Esophagus squamous epithelium (tissue), 5 donors: ENCODE data around the gene KIF5C. TPM values are rescaled to one million over a fixed set of nuclear protein-coding genes. Genes with fewer than 3 reads are reported as not detected.
A peak's percentile ranks its signal among the peaks of the same experiment; 100 is the strongest.

Experiments used
- DNase-seq: peaks from one replicate; lab custom pipeline; 2025; lab: John Stamatoyannopoulos, UW
- H3K27ac ChIP-seq, 4 donors: fragments of 200-600 bp; sonication (generic); one replicate each; pipeline ENCODE4 v1.5.1; 2016 to 2019; ENCODE audit warnings: mild to moderate bottlenecking in 1 of 4
- H3K27me3 ChIP-seq, 4 donors: fragments of 200-600 bp; sonication (generic); 1 replicate in 3 of 4; 2 replicates in 1 of 4; pipeline versions ENCODE4 v1.5.1 to v1.6.0; 2017 to 2021; ENCODE audit warnings: antibody characterized with exemption in 1 of 4
- H3K36me3 ChIP-seq, 3 donors: fragments of 200-600 bp; sonication (generic); one replicate each; pipeline ENCODE4 v1.5.1; 2016 to 2019
- H3K4me1 ChIP-seq, 3 donors: fragments of 200-600 bp; sonication (generic); one replicate each; pipeline ENCODE4 v1.5.1; 2017 to 2019
- H3K4me3 ChIP-seq, 4 donors: fragments of 200-600 bp; sonication (generic); 1 replicate in 3 of 4; 2 replicates in 1 of 4; pipeline ENCODE4 v1.5.1; 2016 to 2019; ENCODE audit warnings: mild to moderate bottlenecking in 2 of 4, moderate library complexity in 1 of 4
- H3K9me3 ChIP-seq, 3 donors: fragments of 200-600 bp; sonication (generic); one replicate each; pipeline ENCODE4 v1.5.1; 2016 to 2019
- CTCF ChIP-seq, 6 experiments: fragments of 450-650 bp in 4 of 6; fragments of 200-600 bp in 2 of 6; sonication (generic) in 2 of 6; IDR thresholded peaks; one replicate each; pipeline ENCODE4 v1.5.1; 2016 to 2019; ENCODE audit warnings: antibody characterized with exemption in 6 of 6, mild to moderate bottlenecking in 4 of 6, moderate library complexity in 4 of 6
- POLR2A ChIP-seq, 4 donors: fragments of 450-650 bp; IDR thresholded peaks; one replicate each; pipeline ENCODE4 v1.6.1; 2017; ENCODE audit warnings: antibody characterized with exemption in 4 of 4, mild to moderate bottlenecking in 4 of 4, moderate library complexity in 3 of 4
- WGBS, 2 donors: methylation state at CpG; one replicate each; pipeline ENCODE4 v1.1.5; 2018; 5-methylcytosine and 5-hydroxymethylcytosine counted together
- intact Hi-C: fragments of 100-400 bp; cut with DNase I; formaldehyde crosslinking; loops from one replicate; pipeline ENCODE4 v1.15.0; 2022
- total RNA-seq, 4 donors: library from RNA; depleted of rRNA; stranded (reverse); fragments of >200 nt; gene quantifications; one replicate each; pipeline ENCODE4 v1.1.0, GENCODE V29; 2016
- donor health status: DM: yes; HTN: yes; CAD: no.

KIF5C gene
- total RNA-seq, 4 donors from 2014 or later = 0.09 to 2.3 (median 0.41) TPM; not detected in 1

GRCh38 chr2:148885988-148886387 is 11.0 kb downstream of the KIF5C start:
- Histone ChIP-seq H3K27me3 (peaks cover 0 to 65% (median 3%) of the 10 kb centered on the region in 4 donors), H3K9me3 (peaks cover 0 to 3% (median 0%) of the 10 kb centered on the region in 3 donors), H3K4me1 (peaks cover 0 to 16% (median 5%) of the 10 kb centered on the region in 3 donors), H3K36me3 (no peaks in the 10 kb centered on the region), H3K4me3 (no peak overlapping the region), H3K27ac (no peak overlapping the region)
- intact Hi-C loops = no loop called here
- DNase-seq = no peak
- 60 to 62% methylated on average over 1 to 3 of the region's 3 CpGs for WGBS, 2 donors
- no peak for TF ChIP-seq POLR2A (IDR thresholded peaks at IDR 0.05)
- TF ChIP-seq CTCF (IDR thresholded peaks at IDR 0.05) = no peak

GRCh38 chr2:148887350-148888002 is 12.4 kb downstream of the KIF5C start:
- intact Hi-C loops = no loop called here
- 8 to 19% methylated on average over 13 to 14 of the region's 19 CpGs for WGBS, 2 donors
- Histone ChIP-seq H3K27me3 (peaks cover 0 to 76% (median 3%) of the 10 kb centered on the region in 4 donors), H3K4me1 (peaks cover 0 to 16% (median 5%) of the 10 kb centered on the region in 3 donors), H3K4me3 (peak overlapping the region in 3 of 4 donors; percentile 30 to 63 (median 38)), H3K27ac (no peak overlapping the region), H3K36me3 (no peaks in the 10 kb centered on the region), H3K9me3 (no peaks in the 10 kb centered on the region)
- TF ChIP-seq POLR2A (IDR thresholded peaks at IDR 0.05) (no peak), CTCF (IDR thresholded peaks at IDR 0.05) (no peak)
- no peak for DNase-seq

- WGBS, 2 donors = 0 to 9% methylated on average over 5 to 31 of the region's 34 CpGs
Observed at GRCh38 chr2:148888003-148888501, 13.0 kb downstream of the KIF5C start.

GRCh38 chr2:148888986-148889385 is 14.0 kb downstream of the KIF5C start:
- no peak overlapping the region for H3K27ac ChIP-seq
- no peak overlapping the region for H3K4me3 ChIP-seq
- no peaks in the 10 kb centered on the region for H3K36me3 ChIP-seq
- intact Hi-C loops = no loop called here
- no peak for DNase-seq
- peaks cover 0 to 4% (median 0%) of the 10 kb centered on the region in 3 donors for H3K9me3 ChIP-seq
- peaks cover 0 to 77% (median 3%) of the 10 kb centered on the region in 4 donors for H3K27me3 ChIP-seq
- H3K4me1 ChIP-seq = peaks cover 0 to 16% (median 5%) of the 10 kb centered on the region in 3 donors
- TF ChIP-seq POLR2A (IDR thresholded peaks at IDR 0.05) = no peak
- no peak for TF ChIP-seq CTCF (IDR thresholded peaks at IDR 0.05)

More at GRCh38 chr2:148888003-148888501, 13.0 kb downstream of the KIF5C start:
- peaks cover 0 to 77% (median 3%) of the 10 kb centered on the region in 4 donors for H3K27me3 ChIP-seq
- no peak for DNase-seq
- peaks cover 0 to 2% (median 0%) of the 10 kb centered on the region in 3 donors for H3K9me3 ChIP-seq
- H3K36me3 ChIP-seq = no peaks in the 10 kb centered on the region
- TF ChIP-seq POLR2A (IDR thresholded peaks at IDR 0.05) (no peak), CTCF (IDR thresholded peaks at IDR 0.05) (no peak)
- intact Hi-C loops = no loop called here
- H3K4me3 ChIP-seq = peak overlapping the region in 3 of 4 donors; percentile 30 to 63 (median 38)
- H3K4me1 ChIP-seq = peaks cover 0 to 16% (median 5%) of the 10 kb centered on the region in 3 donors
- no peak overlapping the region for H3K27ac ChIP-seq

GRCh38 chr2:148893906-148894305 is 18.9 kb downstream of the KIF5C start:
- intact Hi-C loops = no loop called here
- Histone ChIP-seq H3K36me3 (no peaks in the 10 kb centered on the region), H3K27me3 (peaks cover 0 to 44% (median 0%) of the 10 kb centered on the region in 4 donors), H3K9me3 (peaks cover 0 to 4% (median 0%) of the 10 kb centered on the region in 3 donors), H3K4me3 (no peak overlapping the region), H3K4me1 (no peaks in the 10 kb centered on the region), H3K27ac (no peak overlapping the region)
- no peak for DNase-seq
- TF ChIP-seq CTCF (IDR thresholded peaks at IDR 0.05) (no peak), POLR2A (IDR thresholded peaks at IDR 0.05) (no peak)
